Body of pancreas (tissue), 4 donors: ENCODE results near the gene ARMC10. TPM values are rescaled to one million over a fixed set of nuclear protein-coding genes. Genes with fewer than 3 reads are reported as not detected.

Experiments
- ATAC-seq: fragments of 150-250 bp; one replicate; pipeline ENCODE4 v1.9.1; 2016
- DNase-seq, 4 donors: peaks; one replicate each; pipeline ENCODE4 v3.0.0-alpha.2; 2019
- H3K27ac ChIP-seq, 4 donors: fragments of 200-600 bp; sonication (generic); 1 replicate in 3 of 4; 2 replicates in 1 of 4; pipeline versions ENCODE4 v1.5.1 to v1.6.1; 2016 to 2019; ENCODE audit warnings: mild to moderate bottlenecking in 1 of 4, mixed read lengths in 1 of 4, moderate library complexity in 1 of 4
- H3K27me3 ChIP-seq, 2 donors: fragments of 200-600 bp; sonication (generic); one replicate each; pipeline ENCODE4 v1.6.0; 2016; ENCODE audit warnings: mild to moderate bottlenecking in 1 of 2
- H3K36me3 ChIP-seq, 2 donors: fragments of 200-600 bp; sonication (generic); replicated peaks in 1 of 2; 2 replicates each; pipeline ENCODE4 v1.5.1; 2016; ENCODE audit warnings: low read depth in 2 of 2; ENCODE audit not compliant: insufficient read depth in 1 of 2
- H3K4me1 ChIP-seq: fragments of 200-600 bp; sonication (generic); one replicate; pipeline ENCODE4 v1.6.0; 2016
- H3K4me3 ChIP-seq, 2 donors: fragments of 200-600 bp; sonication (generic); 1 replicate in 1 of 2; 2 replicates in 1 of 2; pipeline ENCODE4 v1.5.1; 2016 to 2019
- H3K9me3 ChIP-seq, 3 donors: fragments of 200-600 bp; sonication (generic); 1 replicate in 2 of 3; 2 replicates in 1 of 3; pipeline ENCODE4 v1.5.1; 2016
- POLR2A ChIP-seq, 3 donors: fragments of 450-650 bp; IDR thresholded peaks; one replicate each; pipeline ENCODE4 v1.6.1; 2016; ENCODE audit warnings: antibody characterized with exemption in 3 of 3, mild to moderate bottlenecking in 2 of 3
- WGBS, 2 donors: methylation state at CpG; one replicate each; pipeline ENCODE4 v1.1.5; 2017; 5-methylcytosine and 5-hydroxymethylcytosine counted together
- intact Hi-C: fragments of 100-400 bp; cut with DNase I; formaldehyde crosslinking; loops from one replicate; pipeline ENCODE4 v1.15.1; 2023
- total RNA-seq, 2 donors: library from RNA; depleted of rRNA; stranded (reverse); fragments of >200 nt; gene quantifications; one replicate each; pipeline ENCODE4 v1.1.0, GENCODE V29; 2016
- TF ChIP-seq, protein P1 (sequence below), 7 experiments: fragments of 450-650 bp in 4 of 7; fragments of 200-600 bp in 3 of 7; sonication (generic) in 3 of 7; IDR thresholded peaks; one replicate each; pipeline ENCODE4 v1.5.1; 2016 to 2019; ENCODE audit warnings: antibody characterized with exemption in 7 of 7

The ARMC10 gene
- total RNA-seq, 2 donors from 2014 or later, result 20.4 to 31.1 TPM

DNA sequence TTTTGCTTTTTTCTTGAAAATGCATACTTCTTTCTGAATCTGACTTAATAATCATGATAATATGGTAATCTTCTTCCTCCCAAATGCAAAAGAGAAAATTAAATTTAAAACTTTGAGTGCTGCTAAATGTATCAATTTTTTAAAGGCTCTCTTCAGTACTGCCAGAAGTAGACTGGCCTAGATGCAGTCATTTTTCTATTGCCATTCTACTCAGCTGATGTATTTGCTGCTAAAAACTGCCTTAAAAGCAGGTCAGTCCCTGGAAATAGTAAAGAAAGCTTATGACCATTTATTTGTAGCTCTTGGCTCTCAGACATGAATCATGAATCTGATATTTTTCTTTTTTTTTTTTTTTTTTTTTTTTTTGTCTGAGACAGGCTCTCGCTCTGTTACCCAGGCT is 45.4 kb downstream of the ARMC10 start:
- WGBS, 2 donors, result 100% methylated on average over 1 of the region's 1 CpG
- intact Hi-C loops, result no loop called here
- ATAC-seq (no peak), DNase-seq (no peak)
- H3K27ac ChIP-seq, result no peak overlapping the region
- peaks cover 7% of the 10 kb centered on the region for H3K4me1 ChIP-seq
- TF ChIP-seq POLR2A (IDR thresholded peaks at IDR 0.05), result no peak
- TF ChIP-seq, protein P1, sequence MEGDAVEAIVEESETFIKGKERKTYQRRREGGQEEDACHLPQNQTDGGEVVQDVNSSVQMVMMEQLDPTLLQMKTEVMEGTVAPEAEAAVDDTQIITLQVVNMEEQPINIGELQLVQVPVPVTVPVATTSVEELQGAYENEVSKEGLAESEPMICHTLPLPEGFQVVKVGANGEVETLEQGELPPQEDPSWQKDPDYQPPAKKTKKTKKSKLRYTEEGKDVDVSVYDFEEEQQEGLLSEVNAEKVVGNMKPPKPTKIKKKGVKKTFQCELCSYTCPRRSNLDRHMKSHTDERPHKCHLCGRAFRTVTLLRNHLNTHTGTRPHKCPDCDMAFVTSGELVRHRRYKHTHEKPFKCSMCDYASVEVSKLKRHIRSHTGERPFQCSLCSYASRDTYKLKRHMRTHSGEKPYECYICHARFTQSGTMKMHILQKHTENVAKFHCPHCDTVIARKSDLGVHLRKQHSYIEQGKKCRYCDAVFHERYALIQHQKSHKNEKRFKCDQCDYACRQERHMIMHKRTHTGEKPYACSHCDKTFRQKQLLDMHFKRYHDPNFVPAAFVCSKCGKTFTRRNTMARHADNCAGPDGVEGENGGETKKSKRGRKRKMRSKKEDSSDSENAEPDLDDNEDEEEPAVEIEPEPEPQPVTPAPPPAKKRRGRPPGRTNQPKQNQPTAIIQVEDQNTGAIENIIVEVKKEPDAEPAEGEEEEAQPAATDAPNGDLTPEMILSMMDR (IDR thresholded peaks at IDR 0.05), result no peak
- H3K4me3 ChIP-seq, result no peak overlapping the region
- no peaks in the 10 kb centered on the region for H3K27me3 ChIP-seq
- no peaks in the 10 kb centered on the region for H3K9me3 ChIP-seq
- peaks cover 0 to 4% of the 10 kb centered on the region in 2 donors for H3K36me3 ChIP-seq

- Histone ChIP-seq H3K4me3 (no peak overlapping the region), H3K4me1 (peaks cover 5% of the 10 kb centered on the region), H3K9me3 (no peaks in the 10 kb centered on the region), H3K36me3 (peaks cover 0 to 4% of the 10 kb centered on the region in 2 donors), H3K27me3 (no peaks in the 10 kb centered on the region), H3K27ac (no peak overlapping the region)
- intact Hi-C loops, result no loop called here
- DNase-seq, result no peak
- no peak for ATAC-seq
- TF ChIP-seq, protein P1 (IDR thresholded peaks at IDR 0.05), result no peak
Measured at GRCh38 chr7:103121641-103122040, 46.7 kb downstream of the ARMC10 start.

- Histone ChIP-seq H3K27me3 (no peaks in the 10 kb centered on the region), H3K4me1 (no peaks in the 10 kb centered on the region), H3K4me3 (no peak overlapping the region), H3K36me3 (peaks cover 0 to 6% of the 10 kb centered on the region in 2 donors), H3K27ac (no peak overlapping the region), H3K9me3 (no peaks in the 10 kb centered on the region)
- 60 to 66% methylated on average over 3 of the region's 3 CpGs for WGBS, 2 donors
- TF ChIP-seq, protein P1 (IDR thresholded peaks at IDR 0.05), result no peak
- TF ChIP-seq POLR2A (IDR thresholded peaks at IDR 0.05), result no peak
- intact Hi-C loops, result no loop called here
- ATAC-seq, result no peak
- no peak for DNase-seq
Measured at GRCh38 chr7:103123529-103123928, 48.6 kb downstream of the ARMC10 start.

DNA sequence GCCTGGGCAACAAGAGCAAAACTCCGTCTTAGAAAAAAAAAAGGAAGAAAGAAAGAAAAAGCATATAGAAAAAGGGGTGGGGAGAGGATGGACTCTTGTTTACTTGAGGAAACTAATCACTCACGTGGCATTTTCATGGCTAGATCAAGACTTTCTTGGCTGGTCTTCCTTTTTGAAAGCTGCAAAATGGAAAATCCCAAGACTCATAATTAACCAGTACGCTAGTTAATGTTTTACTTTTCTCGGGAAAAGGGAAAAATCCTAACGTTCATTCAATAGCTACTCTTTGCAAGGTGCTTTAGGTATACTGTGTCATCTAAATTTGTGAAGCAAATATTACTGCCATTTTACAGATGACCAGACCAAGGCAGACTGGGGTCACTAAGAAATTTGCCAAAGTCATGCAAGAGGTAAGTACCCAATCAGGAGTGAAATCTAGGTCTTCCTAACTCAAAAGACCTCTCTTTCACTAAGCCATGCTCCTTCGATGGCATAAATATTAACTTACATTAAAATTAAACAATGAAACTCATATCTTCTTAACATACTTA is 49.6 kb downstream of the ARMC10 start:
- Histone ChIP-seq H3K4me3 (no peak overlapping the region), H3K4me1 (peaks cover 2% of the 10 kb centered on the region), H3K27me3 (no peaks in the 10 kb centered on the region), H3K36me3 (peaks cover 0 to 6% of the 10 kb centered on the region in 2 donors), H3K27ac (no peak overlapping the region), H3K9me3 (no peaks in the 10 kb centered on the region)
- 57 to 59% methylated on average over 6 of the region's 6 CpGs for WGBS, 2 donors
- DNase-seq (no peak), ATAC-seq (no peak)
- TF ChIP-seq, protein P1 (IDR thresholded peaks at IDR 0.05), result no peak
- no peak for TF ChIP-seq POLR2A (IDR thresholded peaks at IDR 0.05)
- intact Hi-C loops, result no loop called here

DNA sequence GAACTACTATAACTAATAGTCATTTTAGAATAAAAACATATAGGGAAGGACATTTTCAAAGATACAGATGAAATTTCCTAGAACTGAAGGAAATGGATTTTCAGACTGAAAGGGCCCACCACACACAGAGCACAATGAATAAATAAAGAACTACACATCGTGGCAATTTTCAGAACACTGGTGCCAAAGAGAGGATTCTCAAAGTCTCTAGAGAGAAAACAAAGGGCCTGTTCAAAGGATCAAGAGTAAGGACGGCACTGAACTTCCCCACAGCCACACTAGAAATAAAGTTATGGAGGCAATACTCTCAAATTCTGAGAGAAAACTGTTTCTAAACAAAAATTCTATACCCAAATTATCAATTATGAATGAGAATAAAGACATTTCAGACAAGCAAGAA is 52.1 kb downstream of the ARMC10 start:
- intact Hi-C loops, result no loop called here
- TF ChIP-seq, protein P1 (IDR thresholded peaks at IDR 0.05), result no peak
- no peak for TF ChIP-seq POLR2A (IDR thresholded peaks at IDR 0.05)
- 71 to 73% methylated on average over 2 of the region's 2 CpGs for WGBS, 2 donors
- Histone ChIP-seq H3K9me3 (no peaks in the 10 kb centered on the region), H3K27me3 (no peaks in the 10 kb centered on the region), H3K4me3 (no peak overlapping the region), H3K27ac (no peak overlapping the region), H3K4me1 (peaks cover 13% of the 10 kb centered on the region), H3K36me3 (peaks cover 0 to 2% of the 10 kb centered on the region in 2 donors)
- no peak for DNase-seq
- no peak for ATAC-seq
